Measurements from ENCODE around the gene NEAT1.

The NEAT1 gene

DNA sequence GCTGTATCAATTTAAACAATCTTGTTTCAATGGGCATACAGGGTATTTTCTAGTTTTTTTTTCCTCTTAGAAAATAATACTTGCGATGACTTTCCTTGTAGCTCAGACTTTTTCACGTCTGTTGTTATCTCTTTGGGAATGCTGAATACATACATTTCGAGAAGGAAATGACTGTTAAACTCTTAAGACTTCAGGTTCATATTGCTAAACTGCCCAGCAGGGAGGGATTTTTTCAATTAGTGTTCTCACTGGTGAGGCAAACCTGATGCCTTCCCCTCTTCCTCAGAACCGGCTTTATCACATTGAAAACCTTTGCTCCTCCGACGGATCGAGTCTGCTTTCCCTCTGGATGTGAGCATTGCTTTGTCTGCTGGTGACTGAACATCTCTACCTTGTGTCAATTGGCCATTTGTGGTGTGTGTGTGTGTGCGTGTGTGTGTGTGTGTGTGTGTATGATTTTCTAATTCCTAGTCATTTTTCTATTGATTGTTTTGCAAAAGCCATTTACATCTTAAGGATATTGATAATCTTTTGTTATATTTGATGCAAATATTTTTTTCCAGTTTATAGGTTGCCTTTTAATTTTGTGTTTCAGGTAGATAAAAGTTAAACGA is 6.6 kb downstream of the NEAT1 start:
- Histone ChIP-seq H3K4me1 (ENCODE audit: insufficient read depth, insufficient read length) (peaks cover 5% of the 10 kb centered on the region), H3K27me3 (ENCODE audit: insufficient read depth, insufficient read length) (no peaks in the 10 kb centered on the region), H3K4me3 (ENCODE audit: insufficient read length, low read depth) (no peak overlapping the region), H3K9ac (ENCODE audit: insufficient read length, low read depth) (no peak overlapping the region), H3K36me3 (ENCODE audit: insufficient read depth, insufficient read length, low read length) (peaks cover 31% of the 10 kb centered on the region), H3K9me3 (ENCODE audit: insufficient read depth, low read length) (no peaks in the 10 kb centered on the region)
- DNase-seq (ENCODE audit: low read depth, low spot score): no peak
- TF ChIP-seq YY1 (IDR thresholded peaks at IDR 0.05; ENCODE audit: insufficient read depth, insufficient read length): no peak
- TF ChIP-seq ZNF274 (IDR thresholded peaks at IDR 0.05; ENCODE audit: low read depth, low read length): no peak
- no peak for TF ChIP-seq SUZ12 (IDR thresholded peaks at IDR 0.05; ENCODE audit: extremely low read depth, insufficient read depth, insufficient read length)

DNA sequence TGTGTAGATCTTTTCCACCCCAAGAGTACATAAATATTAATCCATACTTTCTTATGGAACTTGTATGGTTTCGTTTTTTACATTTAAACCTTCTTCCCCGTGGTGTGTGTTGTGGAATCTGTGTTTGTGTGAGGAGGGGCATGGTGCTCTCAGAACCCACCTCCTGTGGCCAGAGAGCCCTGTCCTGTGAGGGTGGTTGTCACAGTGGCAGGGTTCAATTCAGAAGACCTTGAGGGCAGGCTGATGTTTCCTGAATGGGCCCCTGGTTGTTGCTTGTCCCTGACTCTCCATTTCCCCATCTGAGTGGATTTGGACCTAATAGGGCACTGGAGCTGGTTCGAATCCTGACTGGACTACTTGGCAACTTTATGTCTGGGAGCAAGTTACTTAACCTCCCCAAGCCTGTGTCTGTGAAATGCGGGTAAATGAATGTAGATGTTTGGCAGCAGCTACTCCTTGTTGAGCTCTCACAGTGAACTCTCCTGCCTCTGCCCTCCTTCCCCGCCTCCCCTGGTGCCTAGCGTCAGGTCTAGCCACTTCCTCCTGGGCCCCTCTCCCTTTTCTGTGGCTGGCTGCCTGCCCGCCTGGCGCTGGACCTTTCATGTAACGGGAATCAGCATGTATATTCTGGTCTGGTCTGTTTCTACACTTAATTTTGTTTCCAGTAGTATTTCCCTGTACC is 7.3 kb downstream of the NEAT1 start:
- Histone ChIP-seq H3K4me1 (ENCODE audit: insufficient read depth, insufficient read length) (peaks cover 5% of the 10 kb centered on the region), H3K4me3 (ENCODE audit: insufficient read length, low read depth) (no peak overlapping the region), H3K27me3 (ENCODE audit: insufficient read depth, insufficient read length) (no peaks in the 10 kb centered on the region), H3K9ac (ENCODE audit: insufficient read length, low read depth) (no peak overlapping the region), H3K36me3 (ENCODE audit: insufficient read depth, insufficient read length, low read length) (peaks cover 29% of the 10 kb centered on the region), H3K9me3 (ENCODE audit: insufficient read depth, low read length) (no peaks in the 10 kb centered on the region)
- TF ChIP-seq SUZ12 (IDR thresholded peaks at IDR 0.05; ENCODE audit: extremely low read depth, insufficient read depth, insufficient read length) (no peak), ZNF274 (IDR thresholded peaks at IDR 0.05; ENCODE audit: low read depth, low read length) (no peak), YY1 (IDR thresholded peaks at IDR 0.05; ENCODE audit: insufficient read depth, insufficient read length) (no peak)
- no peak for DNase-seq (ENCODE audit: low read depth, low spot score)

DNA sequence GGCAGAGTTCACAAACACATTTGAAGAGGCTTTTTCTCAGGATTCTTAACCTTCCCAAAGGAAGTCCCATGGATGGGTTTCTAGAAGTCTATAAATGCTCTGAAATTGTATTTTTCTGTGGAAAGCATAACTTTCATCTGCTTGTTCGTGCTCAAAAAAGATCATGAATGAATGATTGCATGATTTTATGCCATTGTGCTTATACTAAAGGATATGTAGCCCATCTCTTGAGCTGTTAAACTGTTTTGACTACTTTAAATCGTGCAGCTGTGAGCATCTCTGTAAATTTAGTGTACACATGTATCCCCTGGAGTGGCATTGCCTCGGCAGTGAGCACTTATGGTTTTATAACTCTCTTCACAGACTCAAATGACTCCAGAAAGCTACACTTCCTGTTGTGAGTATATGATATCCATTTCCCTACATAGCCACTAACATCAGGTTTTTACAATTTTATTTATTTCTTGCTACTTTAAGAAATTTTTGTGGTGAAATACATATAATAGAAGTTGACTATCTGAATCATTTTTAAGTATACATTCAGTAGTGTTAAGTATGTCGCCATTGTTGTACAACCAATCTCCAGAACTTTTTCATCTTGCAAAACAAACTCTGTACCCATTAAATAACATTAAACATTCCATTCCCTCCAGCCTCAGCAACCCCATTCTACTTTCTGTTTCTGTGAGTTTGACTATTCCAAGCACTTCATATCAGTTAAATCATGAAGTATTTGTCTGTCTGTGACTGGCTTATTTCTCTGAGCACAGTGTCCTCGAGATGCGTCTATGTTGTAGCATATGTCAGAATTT is 8.0 kb downstream of the NEAT1 start:
- Histone ChIP-seq H3K27me3 (ENCODE audit: insufficient read depth, insufficient read length) (no peaks in the 10 kb centered on the region), H3K36me3 (ENCODE audit: insufficient read depth, insufficient read length, low read length) (peaks cover 23% of the 10 kb centered on the region), H3K9me3 (ENCODE audit: insufficient read depth, low read length) (no peaks in the 10 kb centered on the region), H3K4me1 (ENCODE audit: insufficient read depth, insufficient read length) (peaks cover 5% of the 10 kb centered on the region), H3K9ac (ENCODE audit: insufficient read length, low read depth) (no peak overlapping the region), H3K4me3 (ENCODE audit: insufficient read length, low read depth) (no peak overlapping the region)
- DNase-seq (ENCODE audit: low read depth, low spot score): no peak
- TF ChIP-seq SUZ12 (IDR thresholded peaks at IDR 0.05; ENCODE audit: extremely low read depth, insufficient read depth, insufficient read length): no peak
- no peak for TF ChIP-seq YY1 (IDR thresholded peaks at IDR 0.05; ENCODE audit: insufficient read depth, insufficient read length)
- TF ChIP-seq ZNF274 (IDR thresholded peaks at IDR 0.05; ENCODE audit: low read depth, low read length): no peak

DNA sequence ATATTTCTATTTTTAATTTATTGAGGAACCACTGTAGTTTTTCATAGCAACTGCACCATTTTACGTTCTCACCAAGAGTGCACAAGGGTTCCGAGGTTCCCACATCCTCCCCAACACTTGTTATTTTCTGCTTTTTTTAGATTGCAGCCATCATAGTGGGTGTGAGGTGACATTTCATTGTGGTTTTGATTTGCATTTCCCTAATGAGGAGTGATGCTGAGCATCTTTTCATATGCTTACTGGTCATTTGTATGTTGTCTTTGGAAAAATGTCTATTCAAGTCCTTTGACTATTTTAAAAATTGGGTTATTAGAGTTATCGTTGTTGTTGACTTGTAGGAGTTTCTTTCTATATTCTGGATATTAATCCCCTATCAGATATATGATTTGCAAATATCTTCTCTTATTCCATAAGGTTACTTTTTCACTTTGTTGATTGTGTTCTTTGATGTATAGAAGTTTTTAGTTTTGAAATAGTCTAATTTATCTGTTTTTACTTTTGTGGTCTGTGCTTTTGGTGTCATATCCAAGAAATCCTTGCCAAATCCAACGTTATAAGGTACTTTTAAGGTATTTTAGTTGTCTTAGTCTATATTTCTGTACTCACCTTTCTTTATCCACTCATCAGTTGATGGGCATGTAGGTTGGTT is 9.0 kb downstream of the NEAT1 start:
- TF ChIP-seq YY1 (IDR thresholded peaks at IDR 0.05; ENCODE audit: insufficient read depth, insufficient read length): no peak
- no peak for TF ChIP-seq ZNF274 (IDR thresholded peaks at IDR 0.05; ENCODE audit: low read depth, low read length)
- TF ChIP-seq SUZ12 (IDR thresholded peaks at IDR 0.05; ENCODE audit: extremely low read depth, insufficient read depth, insufficient read length): no peak
- Histone ChIP-seq H3K9ac (ENCODE audit: insufficient read length, low read depth) (no peak overlapping the region), H3K4me1 (ENCODE audit: insufficient read depth, insufficient read length) (peaks cover 5% of the 10 kb centered on the region), H3K9me3 (ENCODE audit: insufficient read depth, low read length) (no peaks in the 10 kb centered on the region), H3K27me3 (ENCODE audit: insufficient read depth, insufficient read length) (no peaks in the 10 kb centered on the region), H3K4me3 (ENCODE audit: insufficient read length, low read depth) (no peak overlapping the region), H3K36me3 (ENCODE audit: insufficient read depth, insufficient read length, low read length) (peaks cover 23% of the 10 kb centered on the region)
- DNase-seq (ENCODE audit: low read depth, low spot score): no peak

DNA sequence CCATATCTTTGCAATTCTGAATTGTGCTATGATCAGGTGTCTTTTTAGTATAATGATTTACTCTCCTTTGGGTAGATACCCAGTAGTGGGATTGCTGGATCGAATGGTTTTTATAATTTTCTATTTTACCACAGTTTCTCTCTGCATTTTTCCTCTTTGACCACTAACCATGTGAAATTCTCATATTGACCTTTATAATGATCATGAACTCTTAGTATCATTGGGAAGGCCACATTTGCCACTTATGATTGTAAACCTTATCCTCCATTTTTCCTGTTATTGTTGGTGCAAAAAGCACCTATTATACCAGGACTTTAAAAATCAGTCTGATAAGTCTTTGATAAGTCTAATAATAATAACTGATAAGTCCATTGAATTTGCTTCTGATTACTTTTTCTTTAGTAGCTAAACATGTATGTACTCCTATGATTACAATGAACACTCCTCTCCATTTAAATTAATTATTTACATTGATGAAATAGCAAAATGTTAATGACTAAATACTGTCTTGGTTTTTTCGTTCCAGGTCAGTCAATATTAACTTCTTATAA is 9.6 kb downstream of the NEAT1 start:
- Histone ChIP-seq H3K4me1 (ENCODE audit: insufficient read depth, insufficient read length) (peaks cover 3% of the 10 kb centered on the region), H3K9ac (ENCODE audit: insufficient read length, low read depth) (no peak overlapping the region), H3K9me3 (ENCODE audit: insufficient read depth, low read length) (no peaks in the 10 kb centered on the region), H3K27me3 (ENCODE audit: insufficient read depth, insufficient read length) (no peaks in the 10 kb centered on the region), H3K36me3 (ENCODE audit: insufficient read depth, insufficient read length, low read length) (peaks cover 18% of the 10 kb centered on the region), H3K4me3 (ENCODE audit: insufficient read length, low read depth) (no peak overlapping the region)
- TF ChIP-seq SUZ12 (IDR thresholded peaks at IDR 0.05; ENCODE audit: extremely low read depth, insufficient read depth, insufficient read length) (no peak), YY1 (IDR thresholded peaks at IDR 0.05; ENCODE audit: insufficient read depth, insufficient read length) (no peak), ZNF274 (IDR thresholded peaks at IDR 0.05; ENCODE audit: low read depth, low read length) (no peak)
- DNase-seq (ENCODE audit: low read depth, low spot score): no peak

DNA sequence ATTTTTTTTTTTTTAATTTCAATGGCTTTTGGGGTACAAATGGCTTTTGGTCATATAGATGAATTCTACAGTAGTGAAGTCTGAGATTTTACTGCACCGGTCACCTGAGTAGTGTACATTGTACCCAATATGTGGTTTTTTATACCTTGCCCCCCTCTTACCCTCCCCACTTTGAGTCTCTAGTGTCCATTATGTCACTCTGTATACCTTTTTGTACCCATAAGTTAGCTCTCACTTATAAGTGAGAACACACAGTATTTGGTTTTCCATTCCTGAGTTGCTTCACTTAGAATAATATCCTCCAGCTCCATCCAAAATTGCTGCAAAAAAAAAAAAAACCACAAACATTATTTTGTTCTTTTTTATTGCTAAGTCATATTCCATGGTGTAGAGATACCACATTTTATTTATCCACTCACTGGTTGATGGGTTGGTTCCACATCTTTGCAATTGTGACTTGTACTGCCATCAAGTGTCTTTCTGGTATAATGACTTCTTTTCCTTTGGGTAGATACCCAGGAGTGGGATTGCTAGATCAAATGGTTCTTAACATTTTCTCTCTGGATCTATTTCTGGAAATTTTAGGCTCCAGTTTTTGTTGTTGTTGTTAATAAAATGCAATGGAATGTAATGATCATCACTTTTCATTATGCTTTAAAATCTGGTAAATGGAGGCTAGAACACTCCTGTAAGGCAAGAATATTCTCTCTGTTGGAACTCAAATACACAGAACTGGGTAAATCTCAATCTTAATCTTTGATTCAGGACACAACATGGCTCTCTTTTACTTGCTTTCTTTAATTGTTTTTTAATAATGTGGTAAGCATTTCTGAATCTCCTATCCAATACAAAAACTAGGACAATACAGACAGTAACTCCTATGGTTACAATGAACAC is 10.3 kb downstream of the NEAT1 start:
- no peak for TF ChIP-seq YY1 (IDR thresholded peaks at IDR 0.05; ENCODE audit: insufficient read depth, insufficient read length)
- no peak for TF ChIP-seq SUZ12 (IDR thresholded peaks at IDR 0.05; ENCODE audit: extremely low read depth, insufficient read depth, insufficient read length)
- no peak for TF ChIP-seq ZNF274 (IDR thresholded peaks at IDR 0.05; ENCODE audit: low read depth, low read length)
- peaks cover 17% of the 10 kb centered on the region for H3K36me3 ChIP-seq (ENCODE audit: insufficient read depth, insufficient read length, low read length)
- no peak overlapping the region for H3K9ac ChIP-seq (ENCODE audit: insufficient read length, low read depth)
- H3K9me3 ChIP-seq (ENCODE audit: insufficient read depth, low read length): no peaks in the 10 kb centered on the region
- no peaks in the 10 kb centered on the region for H3K27me3 ChIP-seq (ENCODE audit: insufficient read depth, insufficient read length)
- no peak for DNase-seq (ENCODE audit: low read depth, low spot score)
- no peak overlapping the region for H3K4me3 ChIP-seq (ENCODE audit: insufficient read length, low read depth)
- H3K4me1 ChIP-seq (ENCODE audit: insufficient read depth, insufficient read length): peaks cover 3% of the 10 kb centered on the region
